GM12892 (cell line): ENCODE results near the gene DLX5.

ENCODE experiments used
- POLR2A ChIP-seq: IDR thresholded peaks from 2 replicates; pipeline ENCODE4 v1.6.1; 2011; ENCODE audit warnings: low read depth, low read length, control low read depth
- POLR2AphosphoS5 ChIP-seq: IDR thresholded peaks from 2 replicates; pipeline ENCODE4 v1.6.1; 2011; ENCODE audit warnings: low read depth, low read length, control low read depth
- TAF1 ChIP-seq: IDR thresholded peaks from 2 replicates; pipeline ENCODE4 v1.6.1; 2011; ENCODE audit warnings: low read depth, mild to moderate bottlenecking, control low read depth, low read length, borderline replicate concordance

DNA sequence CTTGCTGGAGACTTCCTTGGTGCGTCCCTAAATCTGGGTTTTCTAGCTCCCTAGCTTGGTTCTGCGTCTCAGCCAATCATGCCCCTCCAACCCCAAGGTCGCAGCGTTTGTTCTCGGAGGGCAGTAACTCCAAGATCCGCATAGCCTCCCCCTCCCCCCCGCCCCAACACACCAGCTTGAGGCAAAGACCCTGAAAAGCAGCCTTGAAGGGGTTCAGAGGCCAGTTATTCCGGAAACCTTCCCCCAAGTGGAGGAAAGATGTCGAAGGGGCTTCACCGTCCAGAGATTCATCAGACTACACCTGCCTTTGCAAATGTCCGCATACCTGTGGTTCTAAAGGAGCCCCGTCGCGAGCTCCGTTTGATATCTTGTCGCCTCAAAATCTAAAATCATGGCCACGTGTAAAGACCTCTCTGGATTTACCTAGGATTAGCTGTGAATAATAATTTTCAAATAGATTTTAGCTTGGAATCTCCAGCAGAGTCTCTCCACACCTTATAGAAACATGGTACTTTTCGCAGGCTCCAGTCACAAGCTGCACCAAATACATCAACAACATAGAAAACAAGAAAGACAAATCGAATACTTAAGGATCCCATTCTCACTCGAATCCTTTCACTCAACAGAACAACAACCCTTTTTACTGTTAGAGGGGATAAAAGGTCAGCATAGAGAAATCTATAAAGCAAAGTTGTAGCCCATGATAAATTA is 11.3 kb downstream of the DLX5 start:
- TF ChIP-seq POLR2A: no peak
- TF ChIP-seq POLR2AphosphoS5: no peak
- no peak for TF ChIP-seq TAF1
